Progenitor cell of endocrine pancreas (in vitro differentiated cells): ENCODE data around the gene DEXI. TPM values are rescaled to one million over a fixed set of nuclear protein-coding genes. Genes with fewer than 3 reads are reported as not detected.
A peak's percentile ranks its signal among the peaks of the same experiment; 100 is the strongest.
"Not testable (repeated sequence)": the region's sequence is repeated elsewhere in the genome, so short reads cannot be mapped to it uniquely, and the experiment has no call there.

ENCODE experiments used
- DNase-seq: peaks from one replicate; pipeline ENCODE4 v3.0.0; 2021; ENCODE audit warnings: low spot score; ENCODE audit not compliant: unreplicated experiment
- H3K27ac Mint-ChIP-seq: 2 replicates; pipeline ENCODE4 v1.8.0; 2021; ENCODE audit warnings: mild to moderate bottlenecking, moderate library complexity, mixed read lengths
- H3K27me3 Mint-ChIP-seq: 2 replicates; pipeline ENCODE4 v1.8.0; 2021; ENCODE audit warnings: mixed read lengths
- H3K36me3 Mint-ChIP-seq: 2 replicates; pipeline ENCODE4 v1.8.0; 2022; ENCODE audit warnings: mixed read lengths; ENCODE audit not compliant: insufficient read depth
- H3K4me1 Mint-ChIP-seq: 2 replicates; pipeline ENCODE4 v1.8.0; 2021; ENCODE audit warnings: low read depth, mixed read lengths
- H3K4me3 Mint-ChIP-seq: 2 replicates; pipeline ENCODE4 v1.8.0; 2021; ENCODE audit warnings: low read depth, mild to moderate bottlenecking, moderate library complexity, mixed read lengths
- H3K9me3 Mint-ChIP-seq: 2 replicates; pipeline ENCODE4 v1.8.0; 2021; ENCODE audit warnings: low read depth, mixed read lengths
- CTCF ChIP-seq: fragments of 200-600 bp; sonication (generic); IDR thresholded peaks from one replicate; pipeline ENCODE4 v1.5.0; 2021; ENCODE audit warnings: antibody characterized with exemption, mild to moderate bottlenecking; ENCODE audit not compliant: unreplicated experiment
- total RNA-seq: library from RNA; stranded (reverse); gene quantifications from 2 replicates; pipeline ENCODE4 v1.2.1, GENCODE V29; 2021

DEXI gene
- total RNA-seq, 1 donor from 2014 or later, result 31.2 TPM

- TF ChIP-seq CTCF, result no peak
- Mint-ChIP-seq H3K36me3 (peaks cover 14% of the 10 kb centered on the region), H3K4me3 (no peak overlapping the region), H3K27ac (no peak overlapping the region), H3K27me3 (no peaks in the 10 kb centered on the region), H3K4me1 (no peaks in the 10 kb centered on the region), H3K9me3 (no peaks in the 10 kb centered on the region)
- no peak for DNase-seq
These were observed 14.7 kb downstream of the DEXI start for GRCh38 chr16:10927497-10928112.

- no peaks in the 10 kb centered on the region for H3K9me3 Mint-ChIP-seq
- H3K36me3 Mint-ChIP-seq, result peaks cover 14% of the 10 kb centered on the region
- no peak for TF ChIP-seq CTCF
- no peak for DNase-seq
- no peak overlapping the region for H3K4me3 Mint-ChIP-seq
- no peak overlapping the region for H3K27ac Mint-ChIP-seq
- H3K27me3 Mint-ChIP-seq, result no peaks in the 10 kb centered on the region
- no peaks in the 10 kb centered on the region for H3K4me1 Mint-ChIP-seq
These were observed 15.4 kb downstream of the DEXI start for GRCh38 chr16:10926867-10927266.

- no peak for DNase-seq
- peaks cover 14% of the 10 kb centered on the region for H3K36me3 Mint-ChIP-seq
- no peaks in the 10 kb centered on the region for H3K4me1 Mint-ChIP-seq
- no peak overlapping the region for H3K4me3 Mint-ChIP-seq
- no peaks in the 10 kb centered on the region for H3K9me3 Mint-ChIP-seq
- no peaks in the 10 kb centered on the region for H3K27me3 Mint-ChIP-seq
- no peak for TF ChIP-seq CTCF
- no peak overlapping the region for H3K27ac Mint-ChIP-seq
These were observed 16.2 kb downstream of the DEXI start for GRCh38 chr16:10926094-10926493.

GRCh38 chr16:10925285-10925684, 17.0 kb downstream of the DEXI start:
- not testable (repeated sequence) for H3K9me3 Mint-ChIP-seq, H3K4me1 Mint-ChIP-seq, H3K27ac Mint-ChIP-seq, DNase-seq, H3K4me3 Mint-ChIP-seq, H3K27me3 Mint-ChIP-seq
- peaks cover 14% of the 10 kb centered on the region for H3K36me3 Mint-ChIP-seq

- Mint-ChIP-seq H3K4me3 (no peak overlapping the region), H3K4me1 (no peaks in the 10 kb centered on the region), H3K9me3 (no peaks in the 10 kb centered on the region), H3K36me3 (peaks cover 12% of the 10 kb centered on the region), H3K27me3 (no peaks in the 10 kb centered on the region), H3K27ac (peak overlapping the region; percentile 20)
- no peak for TF ChIP-seq CTCF
- DNase-seq, result no peak
These were observed 18.5 kb downstream of the DEXI start for GRCh38 chr16:10923650-10924214.

GRCh38 chr16:10923146-10923649, 19.1 kb downstream of the DEXI start:
- no peak for DNase-seq
- no peaks in the 10 kb centered on the region for H3K4me1 Mint-ChIP-seq
- no peak for TF ChIP-seq CTCF
- H3K27ac Mint-ChIP-seq, result peak overlapping the region; percentile 20
- H3K9me3 Mint-ChIP-seq, result no peaks in the 10 kb centered on the region
- H3K4me3 Mint-ChIP-seq, result no peak overlapping the region
- H3K27me3 Mint-ChIP-seq, result no peaks in the 10 kb centered on the region
- peaks cover 12% of the 10 kb centered on the region for H3K36me3 Mint-ChIP-seq
